Activated CD4-positive, alpha-beta T cell treated with anti-CD3 and anti-CD28 coated beads for 4 hours (primary cell): ENCODE data around the gene DRICH1.
"Not testable (repeated sequence)": the region's sequence is repeated elsewhere in the genome, so short reads cannot be mapped to it uniquely, and the experiment has no call there.

Source experiments
- DNase-seq, 2 donors: peaks; one replicate each; pipeline ENCODE4 v3.0.0-alpha.2; 2020

The DRICH1 gene

DNA sequence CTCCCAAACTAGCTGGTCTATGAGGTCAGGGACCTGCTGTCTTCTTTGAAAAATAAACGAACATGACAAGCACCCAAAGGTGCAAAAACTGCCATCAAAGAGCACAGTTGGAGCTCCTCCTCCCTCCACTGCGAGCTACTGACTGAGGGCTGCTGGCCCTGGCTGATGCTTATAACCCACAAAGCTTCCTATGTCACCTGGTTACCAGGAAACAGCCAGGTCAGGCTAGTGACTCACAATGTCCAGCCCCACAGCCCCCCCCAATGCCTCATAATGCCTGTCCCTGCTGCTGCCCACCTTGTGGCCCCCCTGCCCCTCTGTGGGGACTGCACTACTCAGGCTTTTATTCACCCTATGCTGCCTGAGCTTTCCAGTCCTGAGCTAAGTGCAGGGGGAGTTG, at the start of gene DRICH1:
Gene DRICH1 (minus strand): TSS at position 144 of the 400 bp plus-strand sequence. CDS start 298 bp downstream, outside the sequence.
- no peak for DNase-seq

DNA sequence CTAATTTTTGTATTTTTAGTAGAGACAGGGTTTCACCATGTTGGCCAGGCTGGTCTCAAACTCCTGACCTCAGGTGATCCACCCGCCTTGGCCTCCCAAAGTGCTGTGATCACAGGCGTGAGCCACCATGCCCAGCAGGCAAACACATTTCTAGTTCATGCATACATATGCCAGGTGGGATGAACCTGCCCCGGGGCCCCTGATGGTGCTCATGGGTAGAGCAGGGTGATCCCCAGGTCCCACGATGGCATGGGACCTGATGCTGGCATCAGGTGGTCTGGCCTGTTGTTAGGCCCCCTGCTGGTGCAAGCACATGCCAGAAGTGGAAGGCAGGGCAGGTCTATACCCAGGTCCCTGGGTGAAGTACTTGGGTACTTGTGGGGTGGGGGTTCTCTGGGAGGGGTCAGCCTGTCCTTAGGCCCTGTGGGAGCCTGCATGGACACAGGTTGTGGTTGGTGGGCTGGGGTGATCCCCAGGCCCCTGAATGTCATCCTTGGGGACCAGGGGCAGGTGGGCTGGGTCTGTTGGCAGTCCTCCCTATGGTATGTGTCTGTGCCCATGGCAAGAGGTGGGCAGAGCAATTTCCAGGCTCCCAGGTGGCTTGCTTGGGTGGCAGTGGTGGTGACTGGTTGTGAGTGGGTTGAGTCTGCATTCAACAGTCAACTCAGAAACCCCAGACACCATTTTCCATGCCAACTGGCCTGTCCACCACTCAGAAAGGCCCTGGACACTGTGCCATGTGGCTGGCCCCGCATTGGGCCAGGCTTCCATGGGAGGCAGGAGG, 49.1 kb upstream of the DRICH1 start:
- no peak for DNase-seq

GRCh38 chr22:23678133-23678532, 46.0 kb upstream of the DRICH1 start:
- no peak for DNase-seq

DNA sequence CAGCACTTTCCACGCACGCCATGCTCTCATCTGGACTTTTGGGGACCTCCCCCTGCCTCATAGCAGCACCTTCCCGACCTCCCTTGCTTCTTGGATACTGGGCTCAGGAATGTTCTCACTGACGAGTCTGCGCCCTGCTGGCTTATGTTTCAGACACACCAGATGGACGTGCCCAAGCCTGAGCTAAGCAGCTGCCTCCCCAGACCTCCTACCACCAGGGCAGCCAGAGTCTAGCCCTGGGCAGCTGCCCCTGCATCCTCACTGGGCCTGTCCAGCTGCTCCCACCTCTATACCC, 45.5 kb upstream of the DRICH1 start:
- no peak for DNase-seq

- DNase-seq: not testable (repeated sequence)
These were observed 45.0 kb upstream of the DRICH1 start for GRCh38 chr22:23676841-23677700.

- no peak for DNase-seq
These were observed 43.6 kb upstream of the DRICH1 start for GRCh38 chr22:23675502-23676415.

DNA sequence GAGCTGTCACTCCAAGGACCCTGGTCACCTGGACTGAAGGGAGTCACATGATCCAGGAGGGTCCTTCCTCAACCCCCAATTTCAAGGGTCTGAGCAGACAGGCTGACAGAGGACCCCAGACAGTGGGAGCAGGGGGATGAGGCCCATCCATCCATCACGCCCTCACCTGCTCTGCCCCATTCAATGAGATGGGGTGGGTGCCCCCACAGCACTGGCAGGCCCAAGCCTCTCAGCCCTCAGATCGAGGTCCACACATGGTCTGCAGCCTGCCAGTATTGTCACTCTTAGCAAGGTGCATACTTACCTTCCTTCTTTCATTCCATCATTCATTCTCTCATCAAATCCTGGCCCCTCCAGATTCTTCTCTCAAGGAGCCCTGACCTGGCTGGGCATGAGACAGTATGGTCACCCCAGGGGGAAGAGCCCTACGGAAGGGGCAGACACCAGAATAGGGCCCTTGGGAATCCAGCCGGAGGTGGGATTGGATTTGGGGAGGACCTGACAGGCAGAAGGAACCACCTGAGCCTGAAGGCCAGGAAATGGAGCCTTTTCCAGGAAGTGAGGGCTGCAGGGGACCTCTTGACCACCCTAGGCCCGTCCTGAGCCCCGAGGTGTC, 42.9 kb upstream of the DRICH1 start:
- not testable (repeated sequence) for DNase-seq

GRCh38 chr22:23673826-23674690, 41.9 kb upstream of the DRICH1 start:
- no peak for DNase-seq

GRCh38 chr22:23673050-23673620, 41.0 kb upstream of the DRICH1 start:
- DNase-seq: no peak

DNA sequence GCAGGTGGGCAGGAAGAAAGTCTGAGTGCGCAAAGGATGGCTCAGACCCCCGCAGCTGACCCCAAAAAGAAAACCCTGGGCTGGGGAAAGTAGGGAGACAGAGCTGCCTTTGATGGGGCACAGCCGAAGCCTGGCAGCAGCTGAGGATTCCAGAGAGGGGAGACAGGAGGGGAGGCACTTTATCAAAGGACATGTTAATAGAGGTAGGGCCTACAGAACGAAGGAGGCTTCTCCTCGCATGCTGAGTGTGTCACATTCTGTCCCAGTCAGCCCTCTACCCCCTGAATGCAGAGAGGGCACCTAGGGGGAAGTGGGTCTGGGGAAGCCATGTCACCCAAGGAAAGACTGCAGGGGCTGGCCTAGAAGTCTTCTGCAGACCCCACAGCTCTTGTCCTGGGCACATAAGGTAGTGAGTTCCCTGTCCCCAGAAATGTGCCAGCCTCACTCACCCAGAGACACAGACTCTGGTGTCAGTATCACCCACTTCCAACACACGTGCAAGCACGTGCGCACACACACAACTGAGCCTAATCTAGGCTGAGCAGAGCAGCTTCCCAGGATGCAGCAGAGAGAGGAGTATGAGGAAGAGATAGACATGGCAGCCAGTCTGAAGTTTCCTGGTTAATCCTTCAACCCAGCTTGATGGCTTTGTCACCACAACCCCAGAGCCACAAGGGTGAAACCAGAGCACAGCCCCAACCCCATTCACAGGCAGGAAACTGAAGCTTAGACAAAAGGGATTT, 40.4 kb upstream of the DRICH1 start:
- DNase-seq: not testable (repeated sequence)

DNA sequence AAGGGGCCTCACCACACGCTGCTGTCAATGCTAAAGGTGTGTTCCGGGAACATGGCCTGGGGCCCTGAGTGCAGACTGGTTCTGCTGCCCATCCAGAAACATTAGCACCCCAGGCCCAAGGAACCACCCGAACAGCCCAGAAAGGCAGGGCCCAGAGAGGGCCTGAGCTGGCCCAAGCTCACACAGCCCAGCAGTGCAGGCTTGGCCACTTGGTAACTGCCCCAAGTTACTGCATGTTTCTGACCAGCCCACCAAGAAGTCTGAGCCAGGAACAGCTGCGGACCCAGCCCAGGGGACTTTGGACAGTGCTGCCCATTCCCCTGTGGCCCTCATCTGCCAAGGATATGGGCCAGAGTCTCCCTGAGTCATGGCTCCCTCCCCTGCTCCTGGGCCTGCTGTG, 39.3 kb upstream of the DRICH1 start:
- DNase-seq: not testable (repeated sequence)

- DNase-seq: no peak
These were observed 38.5 kb upstream of the DRICH1 start for GRCh38 chr22:23670378-23671295.

DNA sequence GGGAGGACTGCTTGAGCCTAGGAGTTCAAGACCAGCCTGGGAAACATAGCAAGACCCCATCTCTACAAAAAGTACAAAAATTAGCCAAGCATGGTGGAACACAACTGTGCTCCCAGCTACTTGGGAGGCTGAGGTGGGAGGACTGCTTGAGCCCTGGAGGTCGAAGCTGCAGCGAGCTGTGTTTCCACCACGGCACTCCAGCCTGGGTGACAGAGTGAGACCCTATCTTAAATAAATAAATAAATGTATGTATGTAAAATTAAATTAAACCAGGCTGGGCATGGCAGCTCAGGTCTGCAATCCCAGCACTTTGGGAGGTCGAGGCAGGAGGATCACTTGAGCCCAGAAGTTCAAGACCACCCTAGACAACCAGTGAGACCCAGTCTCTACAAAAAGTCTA, 28.3 kb upstream of the DRICH1 start:
- not testable (repeated sequence) for DNase-seq

DNA sequence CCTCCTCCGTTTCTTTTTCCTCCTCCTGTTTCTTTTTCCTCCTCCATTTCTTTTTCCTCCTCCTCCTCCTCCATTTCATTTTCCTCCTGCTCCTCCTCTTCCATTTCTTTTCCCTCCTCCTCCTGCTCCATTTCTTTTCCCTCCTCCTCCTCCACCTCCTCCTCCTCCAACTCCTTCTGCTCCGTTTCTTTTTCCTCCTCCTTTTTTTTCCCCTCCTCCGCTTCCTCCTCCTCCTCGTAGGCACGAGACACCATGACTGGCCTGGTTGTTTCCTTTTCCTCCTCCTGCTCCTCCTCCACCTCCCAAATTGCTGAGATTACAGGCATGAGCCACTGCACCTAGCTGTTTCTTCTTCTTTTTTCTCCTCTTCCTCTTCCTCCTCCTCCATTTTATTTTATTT, 25.6 kb upstream of the DRICH1 start:
- DNase-seq: no peak

GRCh38 chr22:23655891-23656475, 23.9 kb upstream of the DRICH1 start:
- DNase-seq: no peak

GRCh38 chr22:23652711-23653110, 20.6 kb upstream of the DRICH1 start:
- DNase-seq: no peak

DNA sequence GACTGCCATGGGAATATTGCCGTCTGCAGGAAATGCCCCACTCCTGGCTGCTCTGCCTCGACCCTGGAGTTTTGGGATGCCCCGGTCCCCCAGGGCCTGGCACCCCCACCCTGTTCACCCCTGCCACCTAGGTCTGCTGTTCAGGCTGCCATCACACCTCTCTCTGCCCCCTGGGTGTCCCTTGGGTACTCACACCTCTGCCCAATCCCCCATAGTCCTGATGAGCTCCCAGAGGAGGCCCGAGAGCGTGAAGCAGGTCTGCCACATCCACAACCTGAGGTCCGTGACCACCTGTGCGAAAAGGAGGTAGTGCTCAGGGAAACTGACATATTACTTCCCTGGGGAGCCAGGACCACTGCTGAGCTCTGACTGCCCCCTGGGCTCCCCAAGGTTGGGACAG, 20.2 kb upstream of the DRICH1 start:
- no peak for DNase-seq

- DNase-seq: no peak
These were observed 19.6 kb upstream of the DRICH1 start for GRCh38 chr22:23651676-23652075.

- no peak for DNase-seq
These were observed 17.0 kb upstream of the DRICH1 start for GRCh38 chr22:23649071-23649501.
